Measurements from ENCODE around the gene CCSAP. TPM values are rescaled to one million over a fixed set of nuclear protein-coding genes. Genes with fewer than 3 reads are reported as not detected.
"Not testable (repeated sequence)": the region's sequence is repeated elsewhere in the genome, so short reads cannot be mapped to it uniquely, and the experiment has no call there.

Gene CCSAP
- total and polyA plus RNA-seq, 12 donors = 0.91 to 4.7 (median 2.9) TPM

DNA sequence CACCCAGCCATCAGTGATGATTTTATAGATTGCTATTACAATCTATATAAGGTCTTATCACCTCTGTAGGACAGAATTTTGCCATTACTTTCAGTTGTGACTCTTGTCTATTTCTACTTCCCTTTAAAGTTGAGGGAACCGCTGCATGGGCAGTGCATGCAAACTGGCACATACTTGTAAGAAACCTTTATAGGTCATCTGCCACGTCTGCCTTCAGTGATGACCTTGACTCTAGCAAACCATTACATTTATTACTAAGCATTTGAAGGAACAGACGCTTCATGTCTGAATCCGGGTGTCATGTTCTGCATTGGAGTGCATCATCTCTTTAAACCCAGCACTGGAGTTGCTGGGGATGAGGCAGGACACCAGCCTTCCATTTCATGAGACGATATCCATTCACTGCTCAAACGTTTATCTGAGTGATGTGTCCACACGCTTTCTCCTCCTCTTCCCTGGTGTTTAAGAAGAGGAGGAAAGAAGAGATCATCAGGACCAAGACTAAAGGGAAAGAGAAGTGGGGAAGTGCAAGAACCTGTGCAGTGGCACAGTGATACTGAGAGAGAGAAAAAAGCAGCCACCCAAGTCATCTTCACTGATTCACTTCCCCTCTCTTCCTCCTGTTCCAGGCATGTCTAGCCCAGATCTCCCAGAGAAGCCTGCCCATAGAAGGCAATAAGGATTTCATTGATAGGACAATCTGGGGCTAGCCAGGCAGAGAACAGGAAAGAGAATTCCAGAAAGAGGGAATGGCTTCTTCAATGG, 14.1 kb downstream of the CCSAP start:
- peaks cover 0 to 51% (median 5%) of the 10 kb centered on the region in 9 donors for H3K36me3 ChIP-seq
- H3K27ac ChIP-seq = no peak overlapping the region
- 83 to 84% methylated on average over 7 of the region's 7 CpGs for WGBS, 2 donors

GRCh38 chr1:229327765-229328164, 15.1 kb downstream of the CCSAP start:
- ATAC-seq; H3K4me3 ChIP-seq; H3K9me3 ChIP-seq; DNase-seq; intact Hi-C loops (cut with DNase I); H3K27me3 ChIP-seq; H3K27ac ChIP-seq: not testable (repeated sequence)
- H3K36me3 ChIP-seq = peaks cover 0 to 61% (median 15%) of the 10 kb centered on the region in 9 donors
- WGBS, 2 donors = 94 to 95% methylated on average over 6 of the region's 6 CpGs
- H3K4me1 ChIP-seq = peaks cover 0 to 19% (median 0%) of the 10 kb centered on the region in 9 donors

More for the DNA sequence above, 14.1 kb downstream of the CCSAP start:
- DNase-seq = no peak
- peaks cover 0 to 19% (median 0%) of the 10 kb centered on the region in 9 donors for H3K4me1 ChIP-seq
- intact Hi-C loops (cut with DNase I) = no loop called here
- TF ChIP-seq, protein P1, sequence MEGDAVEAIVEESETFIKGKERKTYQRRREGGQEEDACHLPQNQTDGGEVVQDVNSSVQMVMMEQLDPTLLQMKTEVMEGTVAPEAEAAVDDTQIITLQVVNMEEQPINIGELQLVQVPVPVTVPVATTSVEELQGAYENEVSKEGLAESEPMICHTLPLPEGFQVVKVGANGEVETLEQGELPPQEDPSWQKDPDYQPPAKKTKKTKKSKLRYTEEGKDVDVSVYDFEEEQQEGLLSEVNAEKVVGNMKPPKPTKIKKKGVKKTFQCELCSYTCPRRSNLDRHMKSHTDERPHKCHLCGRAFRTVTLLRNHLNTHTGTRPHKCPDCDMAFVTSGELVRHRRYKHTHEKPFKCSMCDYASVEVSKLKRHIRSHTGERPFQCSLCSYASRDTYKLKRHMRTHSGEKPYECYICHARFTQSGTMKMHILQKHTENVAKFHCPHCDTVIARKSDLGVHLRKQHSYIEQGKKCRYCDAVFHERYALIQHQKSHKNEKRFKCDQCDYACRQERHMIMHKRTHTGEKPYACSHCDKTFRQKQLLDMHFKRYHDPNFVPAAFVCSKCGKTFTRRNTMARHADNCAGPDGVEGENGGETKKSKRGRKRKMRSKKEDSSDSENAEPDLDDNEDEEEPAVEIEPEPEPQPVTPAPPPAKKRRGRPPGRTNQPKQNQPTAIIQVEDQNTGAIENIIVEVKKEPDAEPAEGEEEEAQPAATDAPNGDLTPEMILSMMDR (IDR thresholded peaks at IDR 0.05) = no peak
- peaks cover 0 to 4% (median 0%) of the 10 kb centered on the region in 11 donors for H3K9me3 ChIP-seq
- H3K4me3 ChIP-seq = no peak overlapping the region
- H3K27me3 ChIP-seq = no peaks in the 10 kb centered on the region
- ATAC-seq = no peak

DNA sequence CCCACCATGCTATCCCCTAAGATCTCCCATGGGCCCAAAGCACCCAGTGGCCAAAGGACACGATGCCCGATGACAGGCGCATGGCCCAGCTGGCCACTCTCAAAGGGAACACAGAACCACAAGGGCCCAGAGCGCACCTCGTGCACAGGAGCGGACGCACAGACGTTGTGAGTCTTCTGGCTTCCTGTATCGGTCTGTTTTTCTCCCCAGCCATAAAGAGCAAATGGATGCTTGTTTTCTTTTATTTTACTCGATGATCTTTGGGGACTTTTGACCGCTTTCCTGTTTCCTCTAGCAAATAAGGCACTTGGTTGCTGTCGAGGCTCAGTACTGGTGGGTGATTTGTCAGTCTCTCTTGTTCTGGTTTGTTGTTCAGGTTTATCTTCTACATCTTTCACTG, 16.2 kb downstream of the CCSAP start:
- WGBS, 2 donors = 92 to 93% methylated on average over 12 of the region's 12 CpGs
- intact Hi-C loops (cut with DNase I) = no loop called here

DNA sequence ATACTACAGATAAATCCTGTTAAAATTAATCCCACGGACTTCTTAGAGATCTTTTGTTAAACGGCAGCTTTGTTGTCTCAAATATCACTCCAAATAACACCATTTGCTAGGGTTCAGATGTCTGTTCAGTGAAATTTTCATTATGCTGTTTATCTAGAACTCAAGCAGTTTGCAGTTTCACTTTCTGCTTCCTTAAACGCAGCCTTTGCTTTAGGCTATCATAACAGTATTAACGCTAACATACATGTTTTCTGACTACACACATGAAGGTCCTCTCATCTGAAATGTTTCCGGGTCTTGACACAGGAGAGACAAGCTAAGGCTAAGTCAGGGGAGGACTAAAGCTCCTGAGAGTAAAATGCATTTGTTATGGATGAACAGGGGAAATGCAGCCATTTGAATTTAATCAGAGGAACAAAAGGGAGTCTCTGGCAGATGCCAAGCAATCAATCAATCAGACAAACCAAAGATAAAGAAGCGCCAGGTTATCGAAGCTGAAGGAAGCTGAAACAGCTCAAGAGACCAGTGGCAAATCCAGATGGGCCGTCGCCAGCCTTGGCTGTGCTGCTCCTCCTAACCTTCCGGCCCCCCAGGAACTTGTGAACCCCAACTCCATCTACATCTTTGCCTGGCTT, 16.9 kb downstream of the CCSAP start:
- DNase-seq (no peak), ATAC-seq (no peak)
- H3K9me3 ChIP-seq = no peaks in the 10 kb centered on the region
- no peak overlapping the region for H3K4me3 ChIP-seq
- intact Hi-C loops (cut with DNase I) = no loop called here
- TF ChIP-seq, protein P1 (IDR thresholded peaks at IDR 0.05) = no peak
- WGBS, 2 donors = 74 to 87% methylated on average over 10 of the region's 10 CpGs
- H3K36me3 ChIP-seq = peaks cover 0 to 79% (median 16%) of the 10 kb centered on the region in 9 donors
- H3K27ac ChIP-seq = peak overlapping the region in 1 of 10 donors; percentile 59
- peaks cover 0 to 19% (median 0%) of the 10 kb centered on the region in 9 donors for H3K4me1 ChIP-seq
- H3K27me3 ChIP-seq = no peaks in the 10 kb centered on the region

More for the DNA sequence above, 16.2 kb downstream of the CCSAP start:
- no peak for DNase-seq
- Histone ChIP-seq H3K27ac (peak overlapping the region in 1 of 10 donors; percentile 59), H3K27me3 (no peaks in the 10 kb centered on the region), H3K4me3 (no peak overlapping the region), H3K9me3 (no peaks in the 10 kb centered on the region), H3K36me3 (peaks cover 0 to 73% (median 16%) of the 10 kb centered on the region in 9 donors), H3K4me1 (peaks cover 0 to 19% (median 0%) of the 10 kb centered on the region in 9 donors)
- no peak for ATAC-seq
- TF ChIP-seq, protein P1 (IDR thresholded peaks at IDR 0.05) = no peak
